Measurements from ENCODE around the gene ARPC1B.

The ARPC1B gene

DNA sequence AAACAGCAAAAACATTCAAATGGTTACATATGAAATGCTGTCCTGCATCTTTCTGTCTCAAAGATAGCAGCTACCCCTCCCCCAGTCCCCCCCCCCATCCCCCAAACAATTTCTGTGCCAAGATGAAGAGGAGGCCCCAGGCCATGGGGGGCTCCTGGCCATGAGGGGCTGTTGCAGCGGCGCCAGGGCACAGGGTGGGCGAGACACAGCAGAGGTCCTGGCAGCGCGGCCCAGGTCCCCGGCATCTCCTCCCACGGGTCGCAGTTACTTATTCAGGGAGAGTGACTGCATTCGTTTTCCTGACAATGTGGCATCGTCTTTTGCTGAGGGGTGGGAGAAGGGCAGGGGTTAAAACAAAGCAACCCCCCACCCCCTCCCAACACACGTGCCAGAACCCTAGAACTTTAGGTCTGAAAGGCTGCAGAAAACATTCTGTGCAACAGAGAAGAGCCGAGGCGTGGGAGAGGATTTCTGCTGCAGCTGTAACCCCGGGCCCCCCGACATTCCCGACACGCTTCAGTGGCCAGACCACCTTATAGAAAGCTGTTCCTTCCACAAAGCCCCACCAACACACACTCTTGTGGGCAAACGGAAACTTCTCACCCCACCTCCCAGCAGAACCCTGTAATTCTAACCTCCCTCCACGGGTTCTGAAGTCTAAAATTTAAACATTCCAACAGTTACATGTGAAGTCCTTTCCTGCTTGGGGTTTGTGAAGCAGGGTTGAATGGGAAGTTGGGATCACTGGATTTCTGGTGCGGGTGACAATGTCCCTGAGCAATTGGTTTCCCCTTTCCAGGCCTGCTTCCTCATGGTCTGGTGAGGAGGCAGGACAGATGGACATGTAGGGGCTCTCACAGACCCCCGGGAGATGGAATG is 22.1 kb downstream of the ARPC1B start:
- H3K4me3 ChIP-seq (ENCODE audit: low read depth, low read length), result no peak overlapping the region
- in situ Hi-C loops (cut with HindIII; ENCODE audit: low sequenced_read_pairs), result no loop called here
- DNase-seq (ENCODE audit: low read depth), result no peak
- TF ChIP-seq, protein P1, sequence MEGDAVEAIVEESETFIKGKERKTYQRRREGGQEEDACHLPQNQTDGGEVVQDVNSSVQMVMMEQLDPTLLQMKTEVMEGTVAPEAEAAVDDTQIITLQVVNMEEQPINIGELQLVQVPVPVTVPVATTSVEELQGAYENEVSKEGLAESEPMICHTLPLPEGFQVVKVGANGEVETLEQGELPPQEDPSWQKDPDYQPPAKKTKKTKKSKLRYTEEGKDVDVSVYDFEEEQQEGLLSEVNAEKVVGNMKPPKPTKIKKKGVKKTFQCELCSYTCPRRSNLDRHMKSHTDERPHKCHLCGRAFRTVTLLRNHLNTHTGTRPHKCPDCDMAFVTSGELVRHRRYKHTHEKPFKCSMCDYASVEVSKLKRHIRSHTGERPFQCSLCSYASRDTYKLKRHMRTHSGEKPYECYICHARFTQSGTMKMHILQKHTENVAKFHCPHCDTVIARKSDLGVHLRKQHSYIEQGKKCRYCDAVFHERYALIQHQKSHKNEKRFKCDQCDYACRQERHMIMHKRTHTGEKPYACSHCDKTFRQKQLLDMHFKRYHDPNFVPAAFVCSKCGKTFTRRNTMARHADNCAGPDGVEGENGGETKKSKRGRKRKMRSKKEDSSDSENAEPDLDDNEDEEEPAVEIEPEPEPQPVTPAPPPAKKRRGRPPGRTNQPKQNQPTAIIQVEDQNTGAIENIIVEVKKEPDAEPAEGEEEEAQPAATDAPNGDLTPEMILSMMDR (IDR thresholded peaks at IDR 0.05; ENCODE audit: low read depth, low read length, missing control alignments), result no peak

DNA sequence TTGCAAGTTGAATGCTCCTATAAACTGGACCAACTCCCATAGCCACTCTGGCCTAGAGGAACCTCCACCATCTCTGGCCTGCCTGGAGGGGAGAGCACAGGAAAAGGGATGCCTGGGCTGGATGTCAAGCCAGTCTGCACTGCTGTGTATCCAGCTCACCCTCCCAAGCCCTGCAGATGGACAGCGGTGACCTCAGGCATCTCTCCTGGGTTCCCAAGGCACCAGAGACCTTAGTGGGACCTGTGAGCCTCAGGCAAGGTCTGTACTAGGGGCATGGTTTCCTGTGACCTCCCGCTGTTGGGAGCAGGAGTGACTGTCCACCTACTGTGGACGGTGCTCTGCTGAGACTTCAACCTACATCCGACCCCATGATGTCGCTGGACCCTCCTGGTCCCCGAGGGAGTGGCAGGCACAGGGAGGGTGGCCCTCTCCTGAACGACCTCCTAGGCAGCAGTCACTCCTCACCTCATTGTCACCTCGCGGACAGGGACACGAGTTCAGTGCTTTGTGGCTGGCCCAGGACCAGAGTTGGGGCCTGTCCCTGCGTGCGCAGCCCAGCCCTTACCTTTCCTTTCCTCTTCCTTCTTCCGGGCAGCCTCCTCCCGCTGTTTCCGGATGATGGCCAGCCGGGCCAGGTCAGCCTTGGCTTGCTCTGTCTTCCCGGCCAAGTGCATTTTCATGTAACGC is 22.9 kb downstream of the ARPC1B start:
- TF ChIP-seq, protein P1 (IDR thresholded peaks at IDR 0.05; ENCODE audit: low read depth, low read length, missing control alignments), result no peak
- DNase-seq (ENCODE audit: low read depth), result no peak
- no peak overlapping the region for H3K4me3 ChIP-seq (ENCODE audit: low read depth, low read length)
- in situ Hi-C loops (cut with HindIII; ENCODE audit: low sequenced_read_pairs), result no loop called here

DNA sequence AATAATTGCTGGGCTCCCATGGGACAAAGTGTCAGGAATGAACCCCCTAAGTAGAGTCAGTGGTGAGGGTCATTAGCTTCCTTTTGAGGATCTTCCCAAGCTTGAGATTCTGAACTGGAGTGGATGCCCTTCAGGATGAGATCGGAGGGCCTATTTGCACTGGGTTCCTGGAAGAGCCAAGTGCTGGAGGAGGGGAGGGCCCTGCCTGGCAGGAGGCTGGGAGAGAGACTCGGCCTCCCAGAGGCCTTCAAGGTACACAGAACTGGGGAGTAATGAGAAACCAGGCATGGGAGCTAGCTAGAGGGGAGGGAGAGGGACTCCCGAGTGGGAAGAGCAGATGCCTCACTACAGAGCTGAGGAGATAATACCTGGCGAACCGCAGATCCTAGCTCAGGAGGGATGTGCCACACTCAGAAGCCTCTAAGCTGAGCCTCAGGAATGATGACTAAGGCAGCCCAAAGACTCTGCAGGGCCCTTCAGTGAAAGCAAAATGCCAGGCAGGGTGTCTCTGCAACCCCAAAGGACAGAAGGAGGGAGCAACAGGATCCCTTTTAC is 24.4 kb downstream of the ARPC1B start:
- DNase-seq (ENCODE audit: low read depth), result no peak
- H3K4me3 ChIP-seq (ENCODE audit: low read depth, low read length), result no peak overlapping the region
- TF ChIP-seq, protein P1 (IDR thresholded peaks at IDR 0.05; ENCODE audit: low read depth, low read length, missing control alignments), result no peak
- in situ Hi-C loops (cut with HindIII; ENCODE audit: low sequenced_read_pairs), result no loop called here

DNA sequence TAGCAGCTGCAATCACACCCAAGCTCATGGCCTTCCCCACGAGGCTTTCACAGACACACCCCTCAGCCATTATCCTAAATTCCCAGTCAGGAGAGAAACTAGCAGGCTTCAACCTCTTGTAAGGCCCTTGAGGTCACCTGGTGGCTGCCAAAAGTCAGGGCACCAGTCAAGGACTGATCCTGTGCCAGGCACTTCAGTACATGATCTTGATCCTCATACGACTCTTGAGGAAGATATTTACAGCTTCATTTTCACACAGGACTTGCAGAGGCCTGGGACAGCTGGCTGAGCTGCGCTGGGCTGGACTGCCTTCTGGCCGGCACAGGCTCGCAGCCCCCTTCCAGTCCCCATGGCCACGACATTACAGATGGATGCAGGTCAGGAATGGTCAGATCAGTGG is 25.1 kb downstream of the ARPC1B start:
- TF ChIP-seq, protein P1 (IDR thresholded peaks at IDR 0.05; ENCODE audit: low read depth, low read length, missing control alignments), result no peak
- in situ Hi-C loops (cut with HindIII; ENCODE audit: low sequenced_read_pairs), result no loop called here
- no peak for DNase-seq (ENCODE audit: low read depth)
- H3K4me3 ChIP-seq (ENCODE audit: low read depth, low read length), result no peak overlapping the region

DNA sequence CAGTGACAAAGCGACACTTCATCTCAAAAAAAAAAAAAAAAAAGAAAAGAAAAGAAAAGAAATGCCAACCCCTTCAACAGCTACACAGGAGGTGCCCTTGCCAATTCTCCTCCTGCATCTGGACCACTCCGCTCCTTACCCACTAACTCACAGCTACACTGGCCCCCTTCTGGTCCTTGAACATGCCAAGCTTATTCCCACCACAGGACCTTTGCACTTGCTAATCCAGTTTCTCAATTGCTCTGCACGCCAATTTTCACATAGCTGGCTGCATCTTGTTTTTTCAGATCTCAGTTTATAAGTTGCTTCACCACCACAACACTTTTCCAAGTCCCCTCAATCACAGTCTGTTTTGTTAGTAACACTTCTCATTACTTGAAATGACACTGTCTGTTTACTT is 28.3 kb downstream of the ARPC1B start:
- DNase-seq (ENCODE audit: low read depth), result no peak
- TF ChIP-seq, protein P1 (IDR thresholded peaks at IDR 0.05; ENCODE audit: low read depth, low read length, missing control alignments), result no peak
- in situ Hi-C loops (cut with HindIII; ENCODE audit: low sequenced_read_pairs), result no loop called here
- H3K4me3 ChIP-seq (ENCODE audit: low read depth, low read length), result no peak overlapping the region

DNA sequence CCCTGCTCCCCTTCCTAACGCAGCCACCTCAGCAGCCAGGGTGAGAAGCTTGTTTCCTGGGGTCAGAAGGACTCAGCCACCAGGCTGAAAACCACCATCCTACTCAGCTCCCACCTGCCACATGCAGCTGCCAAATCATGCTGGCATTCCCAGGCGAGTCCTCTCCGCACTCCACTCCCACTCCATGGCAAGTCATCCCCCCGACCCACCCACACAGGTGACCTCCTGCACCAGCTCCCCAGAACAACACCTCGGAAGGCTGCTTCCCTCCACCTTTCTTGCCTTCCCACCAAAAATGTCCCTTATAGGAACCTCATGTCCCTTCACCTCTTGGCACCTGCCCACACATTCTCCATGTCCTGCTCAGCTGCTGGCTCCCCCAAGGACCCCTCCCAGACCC is 29.2 kb downstream of the ARPC1B start:
- in situ Hi-C loops (cut with HindIII; ENCODE audit: low sequenced_read_pairs), result no loop called here
- no peak overlapping the region for H3K4me3 ChIP-seq (ENCODE audit: low read depth, low read length)
- TF ChIP-seq, protein P1 (IDR thresholded peaks at IDR 0.05; ENCODE audit: low read depth, low read length, missing control alignments), result no peak
- no peak for DNase-seq (ENCODE audit: low read depth)
